Fibroblast of skin of left quadriceps (primary cell): ENCODE data around the gene PCBP3.
"Not testable (repeated sequence)": the region's sequence is repeated elsewhere in the genome, so short reads cannot be mapped to it uniquely, and the experiment has no call there.

Experiments
- DNase-seq, 2 experiments: peaks; one replicate each; pipeline ENCODE4 v3.0.0-alpha.2; 2013; ENCODE audit warnings: low read depth in 2 of 2

PCBP3 gene

DNA sequence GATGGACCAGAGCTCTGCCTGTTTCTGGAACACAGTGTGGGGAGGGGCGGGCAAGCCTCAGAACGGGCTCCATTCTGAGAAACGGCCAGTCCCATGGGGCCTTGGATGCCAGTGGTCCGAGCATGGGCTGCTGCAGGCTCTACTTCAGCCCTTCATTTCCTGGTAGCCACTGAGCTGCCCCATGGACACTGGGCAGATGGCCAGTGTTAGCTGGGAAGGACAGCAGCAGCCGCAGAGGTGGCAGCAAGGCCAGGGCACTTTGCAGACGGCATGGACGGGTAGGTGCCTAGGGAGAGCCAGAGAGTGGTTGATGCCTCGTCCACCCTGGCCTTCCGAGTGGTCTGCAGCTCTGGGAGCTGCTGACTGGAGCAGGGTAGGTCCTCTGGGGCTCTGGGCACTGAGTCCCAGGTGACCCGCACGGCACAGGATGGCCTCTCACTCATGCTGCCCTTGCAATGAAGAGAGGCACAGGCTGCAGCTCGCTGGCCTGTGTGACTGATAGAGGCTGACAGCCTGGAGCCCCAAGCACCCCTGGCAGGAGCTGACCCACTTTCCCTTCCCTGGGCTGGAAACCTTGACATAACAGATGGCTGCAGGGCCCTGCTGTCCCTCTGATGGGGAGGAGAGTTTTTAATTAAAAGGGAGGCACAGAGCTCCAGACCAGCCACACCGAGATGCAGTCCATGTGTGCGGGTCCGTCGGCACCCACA is 250.4 kb downstream of the PCBP3 start:
- no peak for DNase-seq

- DNase-seq: no peak
These were observed 250.9 kb downstream of the PCBP3 start for GRCh38 chr21:45894450-45894825.

GRCh38 chr21:45894906-45895777 is 251.6 kb downstream of the PCBP3 start:
- no peak for DNase-seq

- DNase-seq: no peak
These were observed 252.3 kb downstream of the PCBP3 start for GRCh38 chr21:45895778-45896370.

DNA sequence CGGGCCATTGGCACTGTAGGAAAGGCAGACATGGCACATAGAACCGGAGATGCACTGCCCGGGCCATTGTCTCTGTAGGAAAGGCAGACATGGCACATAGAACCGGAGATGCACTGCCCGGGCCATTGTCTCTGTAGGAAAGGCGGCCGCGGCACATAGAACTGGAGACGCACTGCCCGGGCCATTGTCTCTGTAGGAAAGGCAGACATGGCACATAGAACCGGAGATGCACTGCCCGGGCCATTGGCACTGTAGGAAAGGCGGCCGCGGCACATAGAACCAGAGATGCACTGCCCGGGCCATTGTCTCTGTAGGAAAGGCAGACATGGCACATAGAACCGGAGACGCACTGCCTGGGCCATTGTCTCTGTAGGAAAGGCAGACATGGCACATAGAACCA is 252.9 kb downstream of the PCBP3 start:
- DNase-seq: not testable (repeated sequence)

- no peak for DNase-seq
These were observed 253.9 kb downstream of the PCBP3 start for GRCh38 chr21:45897191-45898027.

DNA sequence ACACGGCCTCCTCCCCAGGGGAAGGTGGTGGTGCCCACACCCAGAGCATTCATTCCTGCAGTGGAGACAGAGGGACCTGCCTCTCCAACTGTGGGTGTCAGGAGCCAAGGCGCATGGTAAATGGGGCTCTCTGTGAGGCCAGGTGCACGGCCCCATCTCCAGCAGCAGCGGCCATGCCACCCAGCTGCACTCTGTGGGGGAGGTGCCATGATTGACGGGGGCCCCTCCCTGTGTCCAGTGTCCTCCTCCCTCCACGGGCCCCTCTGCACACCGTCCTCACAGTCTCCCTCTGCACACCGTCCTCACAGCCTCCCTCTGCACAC is 254.5 kb downstream of the PCBP3 start:
- DNase-seq: no peak

GRCh38 chr21:45898781-45899180 is 255.3 kb downstream of the PCBP3 start:
- DNase-seq: no peak

DNA sequence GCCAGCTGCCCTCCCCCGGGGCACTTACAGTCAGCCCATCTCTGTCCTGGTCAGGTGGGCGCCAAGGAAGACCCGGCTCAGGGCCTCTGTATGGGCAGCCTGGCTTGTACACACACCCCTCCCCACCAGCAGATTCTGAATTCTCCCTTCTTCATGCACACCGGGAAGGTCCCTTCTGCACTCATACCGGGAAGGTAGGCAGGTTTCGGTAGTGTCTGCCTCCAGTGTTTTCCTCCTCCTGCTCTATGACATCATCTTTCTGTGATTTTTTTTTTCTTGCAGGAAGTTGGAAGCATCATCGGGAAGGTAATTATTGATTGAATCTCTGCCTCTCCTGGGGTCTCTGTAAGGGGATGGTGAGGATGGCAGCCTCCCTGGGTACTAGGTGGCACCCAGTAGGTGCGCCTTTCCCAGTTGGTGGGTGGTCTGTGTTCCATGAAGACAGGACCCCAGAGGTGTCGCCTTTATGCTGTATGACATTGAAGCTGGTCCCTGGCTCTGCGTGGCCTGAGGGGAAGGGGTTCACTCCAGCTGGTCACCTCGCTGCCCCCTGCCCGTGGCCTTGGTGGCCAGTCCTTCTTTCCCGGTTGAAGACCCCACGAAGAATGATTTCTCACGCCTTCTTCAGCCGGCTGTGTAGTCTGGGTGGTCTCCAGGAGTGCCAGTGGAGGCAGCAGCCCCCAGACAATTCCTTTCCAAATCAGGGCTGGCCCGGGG is 255.9 kb downstream of the PCBP3 start:
- DNase-seq: no peak

DNA sequence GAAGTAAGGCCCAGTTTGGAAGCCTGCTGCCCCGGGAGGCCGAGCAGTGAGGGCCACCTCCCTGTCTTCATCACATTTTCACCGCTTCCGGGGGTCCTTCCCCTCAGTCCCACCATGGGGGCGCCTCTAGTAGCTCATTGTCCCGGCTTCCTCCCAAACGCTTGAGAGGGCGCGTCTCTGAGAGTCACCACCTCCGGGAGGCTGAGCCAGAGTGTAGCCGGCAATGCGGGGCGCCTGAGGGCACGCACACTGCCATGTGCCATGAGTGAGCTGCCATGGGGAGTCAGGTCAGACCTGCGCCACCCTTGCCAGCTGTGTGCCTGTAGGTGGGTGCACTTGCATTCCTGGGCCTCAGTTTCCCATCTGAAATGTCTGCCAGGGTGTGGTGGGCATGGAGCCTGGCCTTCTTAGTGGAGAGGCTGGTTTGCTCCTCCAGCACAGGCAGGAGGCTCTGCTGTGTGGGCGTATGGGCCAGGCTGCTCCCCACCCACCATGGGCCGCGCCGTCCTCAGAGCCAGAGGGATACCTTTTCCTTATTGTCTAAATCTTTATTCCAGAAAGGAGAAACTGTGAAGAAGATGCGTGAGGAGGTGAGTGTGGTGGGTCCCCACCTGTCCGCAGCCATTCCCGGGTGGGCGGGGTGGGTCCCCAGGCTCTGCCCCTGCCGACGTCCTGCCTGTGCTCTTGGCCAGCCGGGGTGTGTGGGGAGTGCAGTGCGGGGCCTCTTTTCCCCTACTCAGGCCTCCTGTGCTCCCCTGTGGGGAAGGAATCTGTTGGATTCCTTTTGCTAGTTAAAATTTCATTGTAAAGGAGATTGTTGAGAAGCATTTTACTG is 256.7 kb downstream of the PCBP3 start:
- no peak for DNase-seq

DNA sequence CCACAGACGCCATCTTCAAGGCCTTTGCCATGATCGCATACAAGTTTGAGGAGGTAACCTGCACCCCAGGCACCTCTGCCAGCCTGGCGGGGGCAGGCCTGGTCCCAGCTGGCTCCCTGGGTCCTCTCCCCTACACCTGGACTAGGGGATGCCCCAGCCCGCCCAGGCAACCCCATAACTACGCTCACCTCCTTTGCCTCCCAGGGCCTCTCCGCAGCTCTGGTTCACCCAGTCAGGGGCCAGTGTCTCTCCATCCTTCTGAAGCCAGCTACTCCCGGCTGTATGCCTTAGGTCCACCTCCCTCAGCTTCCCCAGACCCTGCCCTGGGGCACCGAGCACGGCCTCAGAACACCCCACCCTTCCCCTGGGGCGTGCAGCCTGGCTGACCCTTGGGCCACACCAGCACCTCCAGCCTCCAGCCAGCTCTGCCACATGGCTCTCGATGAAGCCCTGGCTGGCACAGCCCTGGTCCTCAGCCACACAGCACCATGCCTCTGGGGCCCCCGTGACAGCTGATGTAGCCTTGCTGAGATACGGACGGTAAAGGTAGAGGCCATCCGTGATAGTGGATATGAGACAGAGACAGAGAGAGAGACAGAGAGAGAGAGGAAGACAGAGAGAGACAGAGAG is 257.7 kb downstream of the PCBP3 start:
- DNase-seq: no peak

DNA sequence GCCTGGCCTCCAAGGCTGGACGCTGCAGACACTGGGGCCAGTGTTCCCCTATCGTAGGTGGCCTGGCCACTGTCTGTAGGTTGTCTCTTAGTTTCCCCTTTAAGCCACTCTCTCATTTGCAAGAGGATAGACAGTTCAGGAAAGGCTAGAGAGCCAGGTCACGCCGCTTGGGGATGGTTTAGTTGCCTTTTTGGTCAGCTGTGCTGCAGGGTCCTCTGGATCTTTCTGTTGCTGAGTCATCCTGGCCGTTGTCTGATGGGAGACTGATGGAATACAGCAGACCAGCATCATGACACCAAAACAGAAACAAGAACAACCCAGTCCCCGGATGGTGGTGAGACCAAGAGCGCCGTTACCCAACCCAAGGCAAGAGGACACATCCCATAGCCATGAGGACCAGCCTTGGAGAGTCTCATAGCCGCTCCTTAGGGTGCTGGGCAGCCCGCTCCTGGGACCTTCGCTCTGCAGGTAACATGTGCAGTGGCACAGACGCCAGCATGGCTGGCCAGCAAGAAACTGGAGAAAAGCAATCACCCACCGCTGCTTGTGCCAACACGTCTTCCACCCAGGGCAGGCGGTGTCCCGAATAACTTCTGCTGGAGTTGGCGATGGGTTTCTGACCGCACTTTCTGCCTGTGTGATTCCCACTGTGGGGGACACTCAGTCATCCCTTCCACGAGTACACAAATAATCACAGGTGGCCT is 258.9 kb downstream of the PCBP3 start:
- no peak for DNase-seq

DNA sequence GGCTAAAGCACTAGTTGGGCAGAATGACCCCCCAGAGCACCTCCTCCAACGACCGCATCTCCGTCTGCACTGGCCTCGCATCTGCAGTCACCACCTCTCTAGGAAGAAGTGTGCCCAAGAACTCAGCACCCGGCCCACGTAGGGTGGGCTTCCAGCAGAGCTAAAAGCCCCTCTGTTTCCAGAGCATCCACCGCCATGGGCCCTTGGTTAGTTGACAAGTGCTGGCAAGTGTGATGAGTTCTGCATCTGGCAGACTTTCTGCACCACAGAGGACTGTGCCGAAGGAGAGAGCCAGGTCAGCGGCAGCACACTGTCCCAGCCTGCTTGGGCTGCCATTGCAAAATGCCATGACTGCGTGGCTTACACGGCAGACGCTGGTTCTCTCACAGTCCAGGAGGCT is 261.7 kb downstream of the PCBP3 start:
- DNase-seq: no peak

DNA sequence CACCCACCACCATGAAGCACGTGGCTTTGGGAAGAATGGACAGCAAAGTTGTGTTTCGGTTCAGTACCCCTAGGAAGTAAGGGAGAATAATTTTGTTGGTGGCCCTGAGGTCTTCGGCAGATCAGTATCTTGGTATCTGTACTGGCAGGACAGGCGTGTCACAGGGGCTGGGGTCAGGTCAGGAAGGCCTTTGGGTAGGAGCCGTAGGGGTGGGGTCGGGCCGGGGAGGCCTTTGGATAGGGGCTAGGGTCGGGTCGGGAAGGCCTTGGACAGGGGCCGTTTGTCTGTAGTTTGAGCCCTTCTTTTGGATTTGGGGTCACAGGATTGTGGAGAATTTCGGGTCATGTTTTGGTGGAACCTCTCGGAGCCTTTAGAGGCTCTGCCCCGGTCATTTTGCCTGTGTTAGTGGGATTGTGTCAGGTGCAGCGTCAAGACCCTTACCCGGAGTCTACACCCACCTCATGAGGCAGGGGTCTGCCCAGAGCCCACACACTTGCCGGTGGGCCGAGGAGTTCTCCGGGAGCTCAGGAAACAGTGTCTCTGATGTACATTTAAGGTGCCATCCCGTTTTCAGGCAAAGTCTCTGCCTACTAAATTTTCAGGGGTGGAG is 262.8 kb downstream of the PCBP3 start:
- no peak for DNase-seq

- DNase-seq: no peak
These were observed 263.3 kb downstream of the PCBP3 start for GRCh38 chr21:45906859-45907258.

DNA sequence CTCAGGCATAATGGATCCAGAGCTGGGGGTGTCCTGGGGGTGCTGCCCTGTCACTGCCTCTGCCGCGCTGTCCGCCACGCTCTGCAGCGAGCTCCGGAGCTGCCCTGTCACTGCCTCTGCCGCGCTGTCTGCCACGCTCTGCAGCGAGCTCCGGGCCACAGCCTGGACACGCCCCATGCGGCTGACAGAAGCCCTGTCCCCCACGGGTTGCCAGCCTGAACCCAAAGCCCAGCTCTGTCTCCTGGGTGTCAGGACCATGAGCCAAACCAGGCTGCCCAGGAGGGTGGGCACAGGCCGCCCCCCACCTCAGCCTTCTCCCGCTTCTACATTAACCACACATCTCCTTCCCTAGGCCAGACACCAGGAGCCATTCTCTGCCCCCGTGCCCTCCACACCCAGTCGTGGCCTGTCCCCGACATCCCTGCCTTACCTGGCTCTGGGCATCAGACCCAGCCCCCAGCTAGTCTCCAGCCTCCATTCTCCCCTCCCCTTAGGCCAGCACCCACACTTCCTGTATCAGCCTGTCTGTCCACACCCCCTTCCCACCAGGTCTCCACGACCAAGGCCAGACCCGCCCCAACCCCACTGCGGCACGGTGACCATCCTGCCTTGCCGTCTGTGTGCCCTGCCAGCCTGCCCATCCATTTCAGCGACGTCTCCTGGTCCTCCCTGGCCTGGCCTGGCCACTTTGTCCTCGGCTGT is 265.2 kb downstream of the PCBP3 start:
- DNase-seq: no peak

DNA sequence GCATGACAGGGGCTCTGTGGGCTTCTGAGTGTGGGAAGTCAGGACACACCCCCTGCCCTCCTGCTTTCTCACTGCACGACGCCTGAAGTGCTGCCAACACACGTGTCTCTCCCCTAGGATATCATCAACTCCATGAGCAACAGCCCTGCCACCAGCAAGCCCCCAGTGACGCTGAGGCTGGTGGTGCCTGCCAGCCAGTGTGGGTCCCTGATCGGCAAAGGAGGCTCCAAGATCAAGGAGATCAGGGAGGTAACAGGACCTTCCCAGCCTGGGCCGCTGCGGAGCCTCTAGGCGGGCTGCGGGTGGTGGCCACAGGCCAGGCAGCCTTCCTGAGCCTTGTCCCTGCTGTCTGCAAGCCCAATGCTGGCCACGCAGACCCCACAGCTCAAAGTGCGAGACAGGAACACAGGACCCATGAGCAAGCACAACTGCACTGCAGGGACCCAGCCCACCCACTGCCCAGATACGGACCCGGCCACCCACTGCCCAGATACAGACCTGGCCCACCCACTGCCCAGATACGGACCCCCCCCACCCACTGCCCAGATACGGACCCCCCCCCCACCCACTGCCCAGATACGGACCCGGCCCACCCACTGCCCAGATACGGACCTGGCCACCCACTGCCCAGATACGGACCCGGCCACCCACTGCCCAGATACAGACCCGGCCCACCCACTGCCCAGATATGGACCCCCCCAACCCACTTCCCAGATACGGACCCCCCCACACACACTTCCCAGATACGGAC is 265.9 kb downstream of the PCBP3 start:
- no peak for DNase-seq

GRCh38 chr21:45910155-45910547 is 266.6 kb downstream of the PCBP3 start:
- no peak for DNase-seq
